Femur (tissue), 1 donor: ENCODE measurements around the gene ITM2B.

ENCODE experiments used
- DNase-seq: peaks from one replicate; pipeline ENCODE4 v3.0.0-alpha.2; 2017

The ITM2B gene

DNA sequence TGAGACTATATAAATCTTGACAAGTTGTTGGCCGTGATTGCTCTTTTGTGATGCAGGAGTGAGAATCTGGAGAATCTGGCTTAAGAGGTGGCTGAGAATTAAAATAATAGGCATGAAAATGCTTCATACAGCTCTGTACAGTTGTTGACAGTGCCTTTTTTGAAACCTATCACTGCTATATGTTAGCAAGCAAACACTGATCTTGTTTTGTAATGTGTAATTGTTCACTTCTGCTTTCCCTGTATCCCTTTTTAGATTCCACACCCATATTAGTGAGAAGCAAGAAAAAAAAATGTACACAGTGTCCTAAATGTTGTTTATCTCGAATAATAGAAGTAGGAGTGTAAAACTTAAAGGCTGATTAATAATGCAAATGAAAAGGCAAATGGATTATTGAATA is 31.1 kb downstream of the ITM2B start:
- no peak for DNase-seq

DNA sequence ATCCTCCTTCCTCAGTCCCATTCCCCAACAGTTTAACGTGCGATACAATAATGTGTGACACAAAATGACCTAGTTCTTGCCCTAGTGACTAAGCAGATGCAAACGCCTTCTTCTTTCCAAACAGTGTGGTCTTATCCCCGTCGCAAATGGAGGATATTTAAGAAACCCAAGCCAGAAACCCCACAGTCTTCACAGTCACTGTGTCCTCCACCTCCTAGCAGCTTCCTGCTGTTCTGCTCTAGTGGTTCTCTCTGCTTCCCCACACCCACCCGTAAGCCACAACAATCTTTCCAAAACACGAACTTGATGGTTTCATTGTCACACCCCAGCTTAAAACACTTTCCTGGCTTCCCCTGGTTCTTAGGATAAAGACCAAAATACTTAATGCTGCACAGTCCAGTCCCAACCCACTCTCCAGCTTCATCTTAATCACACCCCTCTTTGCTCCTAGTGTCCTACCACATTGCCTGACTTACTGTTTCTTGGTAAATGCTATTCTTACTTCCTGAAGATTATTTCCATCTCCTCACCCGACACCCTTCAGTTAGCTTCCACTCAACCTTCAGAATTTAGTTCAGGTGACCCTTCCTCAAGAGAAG is 32.3 kb downstream of the ITM2B start:
- DNase-seq: no peak

DNA sequence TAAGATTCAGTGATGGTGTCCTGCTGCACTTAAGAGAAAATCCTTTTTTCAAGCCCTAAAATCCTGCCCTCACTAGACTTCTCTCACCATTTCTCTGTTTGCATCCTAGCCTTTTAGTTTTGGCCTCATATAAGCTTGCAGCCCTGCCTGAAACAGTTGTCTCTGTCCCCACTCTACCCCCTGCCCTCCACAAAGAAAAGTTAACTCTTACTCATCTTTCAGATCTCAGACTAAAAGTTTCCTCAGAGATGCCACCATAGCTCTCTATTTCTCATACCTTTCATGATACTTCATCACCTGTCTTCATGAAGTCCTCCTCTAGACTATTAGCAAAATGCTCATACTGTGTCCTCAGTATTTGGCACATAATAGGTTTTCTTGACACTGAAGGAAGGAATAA is 33.1 kb downstream of the ITM2B start:
- no peak for DNase-seq

DNA sequence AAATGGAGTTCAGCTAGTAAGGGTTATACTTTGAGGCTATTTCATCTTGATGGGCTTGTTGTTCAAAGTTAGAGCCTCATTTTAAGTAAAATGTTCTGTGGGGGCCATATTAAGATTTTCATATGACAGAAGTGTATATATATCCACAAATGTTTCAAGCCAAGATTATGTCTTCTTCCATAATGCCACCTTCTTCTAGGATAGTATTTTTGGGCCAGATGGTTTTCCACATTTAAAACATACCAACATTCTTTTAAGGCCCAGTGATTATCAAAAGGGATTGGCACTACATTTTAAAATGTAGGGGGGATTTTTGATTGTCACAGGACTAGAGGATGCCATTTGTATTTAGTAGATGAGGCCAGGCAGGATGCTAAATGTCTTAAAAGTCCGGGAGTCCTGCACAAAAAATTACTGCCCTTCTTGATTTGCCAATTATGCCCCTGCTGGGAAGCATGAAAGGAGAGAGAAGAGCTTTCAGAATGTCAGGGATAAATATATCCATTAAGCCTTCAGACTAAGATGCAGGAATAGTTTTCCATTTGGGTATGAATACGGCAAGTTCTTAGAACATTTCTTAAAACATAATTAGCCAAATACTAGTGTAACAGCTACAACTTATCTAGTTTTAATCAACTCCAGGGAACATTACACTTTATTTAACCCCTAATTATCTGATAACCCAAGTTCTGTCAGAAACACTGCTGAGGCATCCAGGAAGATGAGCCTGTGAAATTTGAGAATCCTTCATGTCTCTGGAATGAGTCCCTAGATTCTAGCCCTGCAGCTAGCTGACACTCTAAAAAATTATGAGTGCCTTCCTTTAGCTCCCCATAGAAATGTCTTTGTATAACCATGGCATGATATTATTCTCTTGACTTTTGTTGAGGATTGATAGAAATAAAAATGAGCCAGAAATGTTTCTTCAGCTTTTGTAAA is 34.0 kb downstream of the ITM2B start:
- no peak for DNase-seq

DNA sequence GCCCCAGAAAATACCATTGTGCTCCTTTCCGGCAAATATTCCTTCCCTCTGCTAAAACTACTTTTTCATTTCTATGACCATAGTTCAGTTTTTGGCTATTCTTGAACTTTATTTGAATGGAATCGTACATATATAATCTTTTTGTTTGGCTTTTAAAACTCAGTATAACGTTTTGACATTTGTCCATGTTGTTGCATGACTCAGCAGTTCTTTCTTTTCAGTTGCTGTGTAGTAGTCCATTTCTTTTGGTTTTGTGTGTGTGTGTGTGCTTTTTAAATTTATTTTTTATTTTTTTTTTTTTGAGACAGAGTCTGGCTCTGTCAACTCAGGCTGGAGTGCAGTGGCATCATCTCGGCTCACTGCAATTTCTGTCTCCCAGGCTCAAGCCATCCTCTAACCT is 35.0 kb downstream of the ITM2B start:
- DNase-seq: no peak

DNA sequence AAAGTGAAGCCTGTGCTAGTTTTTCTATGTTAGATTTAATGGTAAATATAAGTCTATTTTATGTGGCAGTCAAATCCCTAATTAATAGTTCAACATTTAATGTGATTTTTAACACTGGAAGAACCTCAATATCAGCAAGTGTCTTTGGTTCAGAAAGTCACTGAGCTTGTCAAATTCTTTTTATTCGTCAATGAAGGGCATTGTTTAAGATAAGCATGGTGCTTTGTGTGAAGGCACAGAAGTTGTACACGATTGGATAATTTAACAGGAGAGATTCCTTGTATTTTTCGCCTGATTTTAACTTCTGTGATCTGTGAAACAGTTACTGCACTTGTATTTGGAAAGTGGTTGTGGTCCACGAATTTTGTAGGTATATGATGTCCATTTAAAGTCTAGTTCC is 40.3 kb downstream of the ITM2B start:
- no peak for DNase-seq

DNA sequence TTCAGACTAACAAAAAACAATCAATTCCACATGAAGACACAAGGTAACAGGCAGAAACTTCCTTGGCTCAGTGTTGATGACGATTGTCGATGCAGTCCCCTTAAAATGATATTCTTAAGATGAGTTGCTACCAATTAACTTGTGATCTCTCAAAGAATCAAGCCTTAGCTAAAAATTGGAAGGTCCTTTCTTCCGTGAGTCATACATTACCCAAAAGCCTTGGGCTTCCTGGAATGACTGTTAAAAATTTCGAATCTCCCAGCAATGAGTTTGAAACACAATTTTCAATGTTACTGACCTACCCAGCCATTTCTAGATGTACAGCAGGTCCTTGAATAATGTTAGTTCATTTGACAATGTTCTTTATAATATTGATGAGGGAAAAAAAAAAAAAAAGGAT is 42.5 kb downstream of the ITM2B start:
- no peak for DNase-seq

DNA sequence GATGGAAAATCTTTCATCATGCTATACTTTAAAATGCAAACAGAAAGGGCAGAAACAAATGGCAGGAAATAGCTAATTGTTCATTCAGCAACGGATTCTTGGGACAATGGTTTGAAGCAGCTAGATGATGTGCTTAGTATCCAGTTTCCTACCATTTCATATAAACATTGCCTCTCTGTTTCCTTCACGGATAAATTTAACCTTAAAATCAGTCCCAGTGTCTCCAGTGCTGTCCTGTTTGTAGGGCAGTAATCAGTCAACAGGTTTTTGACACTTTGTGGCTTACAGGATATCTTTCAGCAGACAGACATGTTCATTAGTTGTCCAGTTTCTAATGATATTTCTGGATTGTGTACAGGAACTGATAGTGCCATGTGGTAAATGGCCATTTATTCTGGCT is 45.8 kb downstream of the ITM2B start:
- no peak for DNase-seq

DNA sequence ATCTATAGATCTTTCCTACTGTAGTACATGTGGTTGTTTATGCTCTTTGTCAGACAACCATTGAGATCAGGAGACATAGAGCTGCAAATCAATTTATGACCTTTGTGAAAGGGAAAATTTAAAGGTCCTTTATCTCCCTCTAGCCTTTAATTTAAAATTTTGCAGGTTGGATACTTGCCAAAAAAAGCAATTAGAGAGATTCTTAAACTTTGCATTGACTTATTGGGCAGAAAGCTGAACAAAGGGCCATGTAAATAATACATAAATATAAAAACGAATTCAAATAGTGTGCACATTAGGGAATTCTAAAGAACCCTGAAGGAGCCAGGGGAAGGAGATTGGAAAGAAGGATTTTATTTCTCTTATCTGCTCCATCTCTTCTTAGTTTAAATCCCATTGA is 48.5 kb downstream of the ITM2B start:
- no peak for DNase-seq

DNA sequence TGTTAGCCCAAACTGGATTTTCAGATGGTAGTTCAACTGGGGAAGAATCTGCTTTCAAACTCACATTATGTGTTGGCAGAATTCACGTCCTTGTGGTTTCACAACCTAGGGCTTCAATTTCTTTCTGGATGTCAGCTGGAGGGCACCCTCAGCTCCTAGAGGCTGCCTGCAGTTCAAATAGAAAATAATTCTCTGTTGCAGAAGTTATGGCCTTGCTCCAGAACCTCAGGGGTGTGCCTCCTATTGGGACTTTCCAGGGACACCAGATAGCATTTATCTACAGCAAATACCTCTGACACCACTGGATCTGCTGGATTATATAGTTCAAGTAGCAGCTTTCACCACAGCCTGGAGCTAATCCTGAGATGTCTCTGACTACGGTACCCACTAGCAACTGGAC is 58.7 kb downstream of the ITM2B start:
- DNase-seq: no peak

DNA sequence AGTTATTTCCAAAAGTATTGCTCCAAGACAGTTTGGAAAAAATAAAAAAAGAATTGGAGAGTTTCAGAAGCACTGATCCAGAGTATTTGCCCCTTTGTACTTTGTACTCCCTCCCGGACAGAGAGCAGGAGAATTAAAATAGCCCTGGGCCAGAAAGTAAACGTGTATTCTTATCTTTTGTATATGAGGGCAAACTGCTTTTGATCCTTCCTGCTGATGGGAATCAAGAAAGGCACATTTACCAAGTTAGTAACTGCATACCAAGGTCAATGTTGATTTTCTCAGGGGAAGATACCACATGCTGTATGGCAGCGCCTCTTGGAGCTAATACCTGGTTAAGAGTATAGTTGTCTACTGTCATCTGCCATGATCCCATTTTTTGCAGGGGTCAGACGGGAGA is 59.6 kb downstream of the ITM2B start:
- DNase-seq: no peak

DNA sequence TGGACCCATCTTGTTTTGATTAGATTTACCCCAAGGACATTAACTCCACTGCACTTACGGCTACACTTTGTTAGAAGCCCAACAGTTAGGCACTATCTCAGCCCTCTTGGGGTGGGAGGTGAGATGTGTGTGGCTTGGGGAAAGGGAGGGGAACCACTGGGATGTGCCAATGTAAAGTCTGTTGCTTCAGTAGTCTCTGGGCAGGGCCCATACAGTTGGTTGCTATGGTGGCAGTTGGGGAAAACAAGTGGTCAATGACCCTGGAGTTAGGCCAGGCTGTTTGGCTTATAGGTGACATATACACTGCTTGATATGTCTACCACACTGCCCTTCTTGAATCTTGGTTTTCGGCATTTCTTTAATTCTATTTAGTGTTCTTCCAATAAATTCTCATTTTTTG is 61.6 kb downstream of the ITM2B start:
- no peak for DNase-seq

DNA sequence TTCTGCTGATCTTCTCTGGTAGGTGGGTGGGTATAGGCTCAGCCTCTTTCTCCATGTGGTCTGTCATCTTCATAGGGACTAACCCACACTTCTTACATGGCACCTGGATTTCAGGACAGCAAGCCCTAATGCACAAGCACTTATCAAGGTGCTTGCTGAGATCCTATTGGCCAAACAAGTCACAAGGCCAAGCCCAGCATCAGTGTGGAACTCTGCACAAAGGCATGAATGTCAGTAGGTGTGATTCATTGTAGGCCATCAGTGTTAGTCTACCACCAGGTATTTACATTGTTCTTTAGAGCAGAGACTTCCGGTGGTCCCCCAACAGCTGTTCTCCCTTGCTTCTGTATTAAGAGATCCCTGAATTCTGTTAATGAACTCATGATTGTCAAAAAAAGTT is 62.3 kb downstream of the ITM2B start:
- no peak for DNase-seq

DNA sequence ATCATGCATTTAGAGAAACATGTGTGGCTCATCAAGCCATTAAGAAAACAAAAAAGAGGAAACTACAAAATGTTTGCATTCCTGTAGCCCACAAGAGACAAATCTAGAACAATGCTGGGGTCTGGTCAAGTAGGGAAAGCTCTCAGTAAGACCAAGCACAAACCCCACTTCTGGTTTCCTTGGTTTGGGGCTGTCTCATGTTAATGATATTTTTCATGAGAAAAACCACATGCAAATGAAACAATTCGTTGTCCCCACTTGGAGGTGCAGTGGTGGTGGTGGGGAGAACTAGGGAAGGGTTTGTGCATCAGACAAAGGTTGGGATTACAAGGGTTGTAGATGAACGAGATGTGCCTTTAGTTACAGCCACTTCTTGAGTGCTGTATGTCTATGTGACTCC is 63.5 kb downstream of the ITM2B start:
- DNase-seq: no peak

DNA sequence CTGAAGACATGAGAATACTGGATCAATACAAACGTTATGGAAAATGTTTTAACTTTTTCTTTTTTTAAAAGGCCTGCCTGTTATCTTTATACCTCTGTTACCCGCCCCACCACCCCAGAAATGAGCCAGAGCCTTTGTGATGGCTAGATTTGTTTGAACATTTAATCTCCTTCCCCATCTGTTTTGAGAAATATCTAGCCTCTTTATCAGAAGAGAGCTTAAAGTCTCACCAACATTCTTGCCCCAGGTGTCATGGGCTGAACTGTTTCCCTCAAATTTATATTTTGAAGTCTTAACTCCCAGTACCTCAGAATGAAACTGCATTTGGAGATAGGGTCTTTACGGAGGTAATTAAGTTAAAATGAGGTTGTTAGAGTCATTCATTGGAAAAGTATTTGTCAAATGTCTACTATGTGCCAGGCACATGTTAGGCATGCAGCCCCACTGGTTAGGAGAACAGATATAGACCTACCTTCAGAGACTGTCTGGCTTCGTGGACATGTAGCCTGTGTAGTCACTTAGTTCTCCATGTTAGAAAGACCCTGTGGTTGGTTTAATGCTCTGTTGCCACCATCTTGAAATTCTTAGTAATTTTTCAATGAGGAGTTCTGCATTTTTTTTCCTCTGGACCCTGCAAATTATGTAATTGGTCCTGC is 64.3 kb downstream of the ITM2B start:
- no peak for DNase-seq

DNA sequence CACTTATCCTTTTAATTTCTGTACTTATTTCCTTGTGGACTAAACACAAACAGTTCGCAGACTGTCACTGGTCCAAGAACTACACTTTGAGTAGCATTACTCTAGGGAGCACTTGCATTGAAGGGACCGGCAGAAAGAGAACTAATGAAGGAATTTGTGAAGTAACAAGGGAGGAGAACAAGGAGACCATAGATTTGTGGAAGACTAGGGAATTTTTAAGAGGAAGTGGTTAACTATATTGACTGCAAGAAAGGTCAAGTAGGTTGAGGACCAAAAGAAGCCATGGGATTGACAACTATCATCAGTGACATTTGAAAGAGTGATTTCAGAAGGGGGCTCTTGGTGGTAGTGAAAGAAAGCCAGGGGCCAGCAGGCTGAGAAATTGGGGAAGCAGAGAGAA is 66.6 kb downstream of the ITM2B start:
- DNase-seq: no peak

DNA sequence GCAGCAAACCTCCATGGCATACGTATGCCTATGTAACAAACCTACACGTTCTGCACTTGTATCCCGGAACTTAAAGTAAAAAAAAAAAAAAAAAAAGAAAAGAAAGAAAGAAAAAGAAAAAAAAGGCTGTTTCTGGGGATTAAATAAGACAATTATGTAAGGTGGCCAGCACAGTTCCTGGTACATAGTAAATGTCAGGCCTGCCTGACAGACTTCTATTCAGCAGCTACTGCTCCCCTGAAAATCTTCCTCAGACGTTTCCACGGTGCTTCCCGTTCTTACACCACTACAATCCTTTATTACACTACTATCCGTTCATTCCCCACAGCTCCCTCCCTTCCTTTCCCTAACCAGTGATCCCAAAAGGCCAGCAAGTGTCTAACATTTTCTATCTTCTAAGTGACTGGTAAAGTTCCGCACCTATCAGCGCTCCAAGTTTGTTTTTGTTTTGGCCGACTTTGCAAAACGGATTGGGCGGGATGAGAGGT is 69.9 kb downstream of the ITM2B start:
- no peak for DNase-seq

DNA sequence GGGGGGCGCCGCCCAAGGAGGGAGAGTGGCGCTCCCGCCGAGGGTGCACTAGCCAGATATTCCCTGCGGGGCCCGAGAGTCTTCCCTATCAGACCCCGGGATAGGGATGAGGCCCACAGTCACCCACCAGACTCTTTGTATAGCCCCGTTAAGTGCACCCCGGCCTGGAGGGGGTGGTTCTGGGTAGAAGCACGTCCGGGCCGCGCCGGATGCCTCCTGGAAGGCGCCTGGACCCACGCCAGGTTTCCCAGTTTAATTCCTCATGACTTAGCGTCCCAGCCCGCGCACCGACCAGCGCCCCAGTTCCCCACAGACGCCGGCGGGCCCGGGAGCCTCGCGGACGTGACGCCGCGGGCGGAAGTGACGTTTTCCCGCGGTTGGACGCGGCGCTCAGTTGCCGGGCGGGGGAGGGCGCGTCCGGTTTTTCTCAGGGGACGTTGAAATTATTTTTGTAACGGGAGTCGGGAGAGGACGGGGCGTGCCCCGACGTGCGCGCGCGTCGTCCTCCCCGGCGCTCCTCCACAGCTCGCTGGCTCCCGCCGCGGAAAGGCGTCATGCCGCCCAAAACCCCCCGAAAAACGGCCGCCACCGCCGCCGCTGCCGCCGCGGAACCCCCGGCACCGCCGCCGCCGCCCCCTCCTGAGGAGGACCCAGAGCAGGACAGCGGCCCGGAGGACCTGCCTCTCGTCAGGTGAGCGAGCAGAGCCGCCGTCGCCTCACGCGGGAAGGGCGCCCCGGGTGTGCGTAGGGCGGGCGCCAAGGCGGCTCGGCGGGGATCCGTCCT is 70.5 kb downstream of the ITM2B start, which contains the start of gene RB1:
RB1 (plus strand) TSS at position 393 of the 784 bp plus-strand sequence; CDS start at position 555, 162 bp downstream.
- DNase-seq: peak; percentile 94

DNA sequence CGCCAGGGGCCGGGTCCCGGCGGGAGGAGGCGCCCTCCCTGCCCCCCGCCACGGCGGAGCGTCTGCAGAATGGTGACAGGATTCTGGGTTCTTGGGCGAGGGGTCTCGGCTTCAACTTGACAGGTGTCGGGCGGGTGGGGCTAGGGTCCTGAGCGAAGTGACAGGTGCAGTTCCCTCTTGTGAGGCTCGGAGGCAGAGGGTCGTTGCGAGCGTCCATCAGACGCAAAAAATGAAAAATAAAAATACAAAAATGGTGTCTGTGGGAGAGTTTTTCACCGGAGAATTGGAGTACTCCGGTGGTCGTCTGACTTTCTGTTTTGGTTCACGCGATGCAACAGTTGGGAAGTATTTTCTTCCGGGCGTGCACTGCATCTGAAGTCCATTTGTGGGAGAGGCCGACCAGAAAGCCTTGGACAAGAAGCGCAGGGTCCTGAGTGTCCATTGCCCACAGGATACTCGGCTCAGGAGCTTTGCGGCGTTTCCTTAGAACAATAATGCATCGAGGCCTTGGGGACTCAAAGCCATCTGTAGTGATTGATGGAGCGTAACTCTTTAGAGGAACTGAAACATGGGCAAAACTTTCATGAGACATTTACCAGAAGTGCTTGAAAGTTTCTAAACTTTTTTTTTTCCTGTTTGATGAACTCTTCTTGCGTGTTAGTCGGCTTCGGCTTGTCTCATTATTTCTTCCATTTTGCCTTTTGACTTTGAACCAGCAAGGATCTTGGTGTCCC is 71.3 kb downstream of the ITM2B start:
- DNase-seq: peak; percentile 73

DNA sequence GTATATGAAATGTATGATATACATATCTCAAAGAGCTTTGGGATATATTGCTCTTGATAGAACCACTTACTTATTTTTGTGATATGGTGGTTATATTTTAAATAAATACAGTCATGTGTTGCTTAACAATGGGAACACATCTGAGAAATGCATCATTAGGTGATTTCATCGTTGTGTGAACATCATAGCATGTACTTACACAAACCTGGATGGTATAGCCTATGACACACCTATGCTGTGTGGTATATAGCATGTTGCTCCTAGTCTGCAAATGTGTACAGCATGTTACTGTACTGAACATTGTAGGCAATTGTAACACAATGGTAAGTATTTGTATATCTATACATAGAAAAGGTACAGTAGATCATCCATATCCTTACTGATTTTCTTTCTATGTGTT is 78.2 kb downstream of the ITM2B start:
- DNase-seq: no peak

DNA sequence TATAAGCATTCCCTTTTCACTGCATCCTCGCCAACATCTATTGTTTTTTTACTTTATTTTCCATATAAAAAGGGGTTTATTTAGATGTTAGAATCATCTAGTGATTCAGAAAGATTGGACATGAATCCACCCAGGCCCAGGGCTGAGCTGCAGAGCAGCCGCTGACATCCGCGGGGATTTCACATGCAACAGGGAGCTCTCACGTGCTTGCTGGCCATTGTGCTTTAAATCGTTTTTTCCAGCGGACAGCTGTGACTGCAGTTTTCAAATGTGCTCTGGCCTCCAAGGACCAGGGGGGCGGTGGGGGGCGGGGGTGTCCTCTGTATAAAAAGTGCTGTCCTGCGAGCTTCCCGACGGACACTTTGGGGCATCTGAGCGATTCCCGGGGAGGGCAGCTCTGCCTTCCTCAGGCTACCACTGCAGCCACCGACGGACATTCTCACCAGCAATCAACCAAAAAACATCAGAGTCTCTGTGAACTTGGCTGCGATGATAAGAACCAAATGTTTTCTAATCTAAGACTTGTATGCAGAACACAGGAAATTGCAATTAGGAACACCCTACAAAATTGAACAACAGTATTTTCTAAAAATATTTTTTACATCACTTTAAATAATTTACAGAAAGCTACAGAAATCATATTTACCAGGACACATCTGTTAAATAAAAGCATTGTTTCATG is 83.1 kb downstream of the ITM2B start:
- DNase-seq: no peak
